VCaP (cell line): ENCODE results near the gene PAK6.
A peak's percentile ranks its signal among the peaks of the same experiment; 100 is the strongest.

ENCODE experiments used
- H3K27ac ChIP-seq: fragments of 450-650 bp; 2 replicates; pipeline ENCODE4 v1.5.1; 2017
- CTCF ChIP-seq: fragments of 450-650 bp; conservative IDR thresholded peaks from 2 replicates; pipeline ENCODE4 v1.5.1; 2017; ENCODE audit warnings: mild to moderate bottlenecking, moderate library complexity

The PAK6 gene

GRCh38 chr15:40269604-40270003, 30.7 kb downstream of the PAK6 start:
- TF ChIP-seq CTCF = no peak

GRCh38 chr15:40270246-40270995, 31.6 kb downstream of the PAK6 start:
- no peak overlapping the region for H3K27ac ChIP-seq
- no peak for TF ChIP-seq CTCF

More at GRCh38 chr15:40269604-40270003, 30.7 kb downstream of the PAK6 start:
- no peak overlapping the region for H3K27ac ChIP-seq

GRCh38 chr15:40271685-40272484, 33.0 kb downstream of the PAK6 start:
- TF ChIP-seq CTCF = no peak
- H3K27ac ChIP-seq = no peak overlapping the region

GRCh38 chr15:40272485-40273056, 33.7 kb downstream of the PAK6 start:
- no peak overlapping the region for H3K27ac ChIP-seq
- TF ChIP-seq CTCF = peak; percentile 52

- no peak overlapping the region for H3K27ac ChIP-seq
- no peak for TF ChIP-seq CTCF
These were observed 34.6 kb downstream of the PAK6 start for GRCh38 chr15:40273428-40273827.

- peak overlapping the region; percentile 52 for H3K27ac ChIP-seq
- peak; percentile 99 for TF ChIP-seq CTCF
These were observed 35.7 kb downstream of the PAK6 start for GRCh38 chr15:40274350-40275274.
